Thyroid gland (tissue), 4 donors: ENCODE data around the gene PLPP1. TPM values are rescaled to one million over a fixed set of nuclear protein-coding genes. Genes with fewer than 3 reads are reported as not detected.

Experiments used
- DNase-seq, 2 donors: peaks; one replicate each; pipeline ENCODE4 v3.0.0-alpha.2; 2019
- H3K27ac ChIP-seq, 3 donors: fragments of 200-600 bp; sonication (generic); 1 replicate in 2 of 3; 2 replicates in 1 of 3; pipeline ENCODE4 v1.5.1; 2016 to 2019; ENCODE audit warnings: mild to moderate bottlenecking in 1 of 3, moderate library complexity in 1 of 3
- H3K27me3 ChIP-seq: fragments of 200-600 bp; sonication (generic); one replicate; pipeline ENCODE4 v1.5.1; 2019
- H3K36me3 ChIP-seq, 2 donors: fragments of 200-600 bp; sonication (generic); one replicate each; pipeline ENCODE4 v1.5.1; 2016 to 2019
- H3K4me1 ChIP-seq, 2 donors: fragments of 200-600 bp; sonication (generic); one replicate each; pipeline ENCODE4 v1.5.1; 2017 to 2019
- H3K4me3 ChIP-seq, 3 donors: fragments of 200-600 bp; sonication (generic); replicated peaks in 1 of 3; 1 replicate in 2 of 3; 2 replicates in 1 of 3; pipeline ENCODE4 v1.5.1; 2016; ENCODE audit warnings: mild to moderate bottlenecking in 1 of 3
- H3K9me3 ChIP-seq: fragments of 200-600 bp; sonication (generic); one replicate; pipeline ENCODE4 v1.5.1; 2017
- CTCF ChIP-seq, 6 experiments: fragments of 200-600 bp in 3 of 6; fragments of 450-650 bp in 3 of 6; sonication (generic) in 3 of 6; IDR thresholded peaks; one replicate each; pipeline ENCODE4 v1.5.1; 2016 to 2019; ENCODE audit warnings: antibody characterized with exemption in 6 of 6, mild to moderate bottlenecking in 2 of 6, inconsistent platforms in 1 of 6, moderate library complexity in 1 of 6
- POLR2A ChIP-seq, 2 donors: fragments of 450-650 bp; IDR thresholded peaks; one replicate each; pipeline ENCODE4 v1.6.1; 2017; ENCODE audit warnings: antibody characterized with exemption in 2 of 2, mild to moderate bottlenecking in 2 of 2, moderate library complexity in 1 of 2
- WGBS, 2 donors: methylation state at CpG; one replicate each; pipeline ENCODE4 v1.1.5; 2017; 5-methylcytosine and 5-hydroxymethylcytosine counted together
- intact Hi-C: fragments of 100-400 bp; cut with DNase I; formaldehyde crosslinking; loops from one replicate; pipeline ENCODE4 v1.15.1; 2023
- total RNA-seq, 4 donors: library from RNA; depleted of rRNA; stranded (reverse); fragments of >200 nt; gene quantifications; one replicate each; pipeline ENCODE4 v1.2.3, GENCODE V29; 2016

The PLPP1 gene
- total RNA-seq, 4 donors from 2014 or later, result 172 to 284 (median 248) TPM

GRCh38 chr5:55497712-55498111 lies 37.1 kb downstream of the PLPP1 start:
- Histone ChIP-seq H3K27ac (no peak overlapping the region), H3K27me3 (no peaks in the 10 kb centered on the region), H3K4me3 (no peak overlapping the region), H3K36me3 (no peaks in the 10 kb centered on the region), H3K9me3 (no peaks in the 10 kb centered on the region), H3K4me1 (peaks cover 0 to 5% of the 10 kb centered on the region in 2 donors)
- DNase-seq, result no peak
- intact Hi-C loops, result no loop called here
- TF ChIP-seq CTCF (IDR thresholded peaks at IDR 0.05) (no peak), POLR2A (IDR thresholded peaks at IDR 0.05) (no peak)

GRCh38 chr5:55495216-55495615 lies 39.5 kb downstream of the PLPP1 start:
- Histone ChIP-seq H3K27ac (no peak overlapping the region), H3K4me1 (peaks cover 16 to 17% of the 10 kb centered on the region in 2 donors), H3K36me3 (no peaks in the 10 kb centered on the region), H3K4me3 (no peak overlapping the region), H3K27me3 (no peaks in the 10 kb centered on the region), H3K9me3 (no peaks in the 10 kb centered on the region)
- TF ChIP-seq POLR2A (IDR thresholded peaks at IDR 0.05), result no peak
- TF ChIP-seq CTCF (IDR thresholded peaks at IDR 0.05), result no peak
- WGBS, 2 donors, result 89 to 93% methylated on average over 1 of the region's 1 CpG
- intact Hi-C loops, result no loop called here
- DNase-seq, result no peak

- intact Hi-C loops, result no loop called here
- 45 to 55% methylated on average over 2 of the region's 2 CpGs for WGBS, 2 donors
- Histone ChIP-seq H3K27me3 (no peaks in the 10 kb centered on the region), H3K9me3 (no peaks in the 10 kb centered on the region), H3K36me3 (no peaks in the 10 kb centered on the region), H3K27ac (no peak overlapping the region), H3K4me1 (peaks cover 16 to 20% of the 10 kb centered on the region in 2 donors), H3K4me3 (no peak overlapping the region)
- TF ChIP-seq CTCF (IDR thresholded peaks at IDR 0.05), result no peak
- TF ChIP-seq POLR2A (IDR thresholded peaks at IDR 0.05), result no peak
- DNase-seq, result no peak
These were observed 42.3 kb downstream of the PLPP1 start for GRCh38 chr5:55492449-55492848.

- Histone ChIP-seq H3K27ac (no peak overlapping the region), H3K36me3 (no peaks in the 10 kb centered on the region), H3K4me3 (no peak overlapping the region), H3K27me3 (no peaks in the 10 kb centered on the region), H3K9me3 (no peaks in the 10 kb centered on the region), H3K4me1 (peaks cover 3% of the 10 kb centered on the region in 2 donors)
- DNase-seq, result no peak
- TF ChIP-seq POLR2A (IDR thresholded peaks at IDR 0.05) (no peak), CTCF (IDR thresholded peaks at IDR 0.05) (no peak)
- intact Hi-C loops, result no loop called here
- 78 to 95% methylated on average over 3 of the region's 3 CpGs for WGBS, 2 donors
These were observed 49.7 kb downstream of the PLPP1 start for GRCh38 chr5:55485073-55485472.

GRCh38 chr5:55484531-55484930 lies 50.2 kb downstream of the PLPP1 start:
- H3K27me3 ChIP-seq, result no peaks in the 10 kb centered on the region
- H3K4me3 ChIP-seq, result no peak overlapping the region
- no peaks in the 10 kb centered on the region for H3K36me3 ChIP-seq
- TF ChIP-seq CTCF (IDR thresholded peaks at IDR 0.05) (no peak), POLR2A (IDR thresholded peaks at IDR 0.05) (no peak)
- intact Hi-C loops, result no loop called here
- no peaks in the 10 kb centered on the region for H3K9me3 ChIP-seq
- WGBS, 2 donors, result 93 to 100% methylated on average over 1 of the region's 1 CpG
- no peak overlapping the region for H3K27ac ChIP-seq
- H3K4me1 ChIP-seq, result peaks cover under 1 to 3% of the 10 kb centered on the region in 2 donors
- no peak for DNase-seq
